ENCODE results near the gene MTMR11. TPM values are rescaled to one million over a fixed set of nuclear protein-coding genes. Genes with fewer than 3 reads are reported as not detected.
A peak's percentile ranks its signal among the peaks of the same experiment; 100 is the strongest.

The MTMR11 gene
- total and polyA plus RNA-seq, 9 of the 15 experiments (the other 6 are each of a cell fraction or from before 2014, with no cell fraction given), result 0.09 to 1.6 (median 0.51) TPM

DNA sequence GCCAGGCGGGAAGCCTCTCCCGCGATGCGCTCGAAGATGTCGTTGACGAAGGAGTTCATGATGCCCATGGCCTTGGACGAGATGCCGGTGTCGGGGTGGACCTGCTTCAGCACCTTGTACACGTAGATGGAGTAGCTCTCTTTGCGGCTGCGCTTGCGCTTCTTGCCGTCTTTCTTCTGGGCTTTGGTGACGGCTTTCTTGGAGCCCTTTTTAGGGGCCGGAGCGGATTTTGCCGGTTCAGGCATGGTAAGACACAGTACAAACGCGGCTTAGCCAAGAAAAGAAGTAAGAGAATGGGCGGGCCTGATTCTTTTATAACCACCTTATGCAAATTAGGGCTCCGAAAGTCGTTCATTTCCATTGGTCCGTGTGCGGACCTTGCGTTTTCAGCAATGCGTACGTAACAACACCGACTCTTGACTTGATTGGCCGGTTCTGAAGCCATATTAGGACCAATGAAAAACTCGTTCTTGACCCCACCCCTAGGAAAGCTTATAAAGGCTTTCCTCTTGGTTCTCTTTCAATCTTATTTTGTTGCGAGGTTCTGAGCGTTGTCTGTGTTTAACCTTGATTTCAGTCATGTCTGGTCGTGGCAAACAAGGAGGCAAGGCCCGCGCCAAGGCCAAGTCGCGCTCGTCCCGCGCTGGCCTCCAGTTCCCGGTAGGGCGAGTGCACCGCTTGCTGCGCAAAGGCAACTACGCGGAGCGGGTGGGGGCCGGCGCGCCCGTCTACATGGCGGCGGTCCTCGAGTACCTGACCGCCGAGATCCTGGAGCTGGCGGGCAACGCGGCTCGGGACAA lies 50.1 kb downstream of the MTMR11 start (continued):
- TF ChIP-seq, protein P1, sequence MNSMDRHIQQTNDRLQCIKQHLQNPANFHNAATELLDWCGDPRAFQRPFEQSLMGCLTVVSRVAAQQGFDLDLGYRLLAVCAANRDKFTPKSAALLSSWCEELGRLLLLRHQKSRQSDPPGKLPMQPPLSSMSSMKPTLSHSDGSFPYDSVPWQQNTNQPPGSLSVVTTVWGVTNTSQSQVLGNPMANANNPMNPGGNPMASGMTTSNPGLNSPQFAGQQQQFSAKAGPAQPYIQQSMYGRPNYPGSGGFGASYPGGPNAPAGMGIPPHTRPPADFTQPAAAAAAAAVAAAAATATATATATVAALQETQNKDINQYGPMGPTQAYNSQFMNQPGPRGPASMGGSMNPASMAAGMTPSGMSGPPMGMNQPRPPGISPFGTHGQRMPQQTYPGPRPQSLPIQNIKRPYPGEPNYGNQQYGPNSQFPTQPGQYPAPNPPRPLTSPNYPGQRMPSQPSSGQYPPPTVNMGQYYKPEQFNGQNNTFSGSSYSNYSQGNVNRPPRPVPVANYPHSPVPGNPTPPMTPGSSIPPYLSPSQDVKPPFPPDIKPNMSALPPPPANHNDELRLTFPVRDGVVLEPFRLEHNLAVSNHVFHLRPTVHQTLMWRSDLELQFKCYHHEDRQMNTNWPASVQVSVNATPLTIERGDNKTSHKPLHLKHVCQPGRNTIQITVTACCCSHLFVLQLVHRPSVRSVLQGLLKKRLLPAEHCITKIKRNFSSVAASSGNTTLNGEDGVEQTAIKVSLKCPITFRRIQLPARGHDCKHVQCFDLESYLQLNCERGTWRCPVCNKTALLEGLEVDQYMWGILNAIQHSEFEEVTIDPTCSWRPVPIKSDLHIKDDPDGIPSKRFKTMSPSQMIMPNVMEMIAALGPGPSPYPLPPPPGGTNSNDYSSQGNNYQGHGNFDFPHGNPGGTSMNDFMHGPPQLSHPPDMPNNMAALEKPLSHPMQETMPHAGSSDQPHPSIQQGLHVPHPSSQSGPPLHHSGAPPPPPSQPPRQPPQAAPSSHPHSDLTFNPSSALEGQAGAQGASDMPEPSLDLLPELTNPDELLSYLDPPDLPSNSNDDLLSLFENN (IDR thresholded peaks at IDR 0.05; ENCODE audit: low read depth in 2 of 2, low read length in 2 of 2), result peak in 1 of 2 experiments; percentile 84; a peak in 2 of 4 replicates
- TF ChIP-seq ZNF76 (CRISPR knock-in tag; IDR thresholded peaks at IDR 0.05; ENCODE audit: borderline replicate concordance) (no peak), ZNF57 (CRISPR knock-in tag; IDR thresholded peaks at IDR 0.05) (no peak), XRCC5 (IDR thresholded peaks at IDR 0.05; ENCODE audit: low read depth, low read length) (no peak; the same call in none of the 2 replicates), MTA3 (IDR thresholded peaks at IDR 0.05; ENCODE audit: borderline replicate concordance) (peak; percentile 100), SNRNP70 (optimal IDR thresholded peaks at IDR 0.05; ENCODE audit: low read depth, low read length) (peak; percentile 63), SAP30 (IDR thresholded peaks at IDR 0.05; ENCODE audit: borderline replicate concordance, insufficient read depth, low read depth, low read length, poor library complexity, severe bottlenecking) (no peak), RBFOX2 (IDR thresholded peaks at IDR 0.05; ENCODE audit: low read depth, low read length) (peak; percentile 83), HMG20B (CRISPR knock-in tag; IDR thresholded peaks at IDR 0.05) (no peak; the same call in 1 of the 2 replicates), ZFP30 (CRISPR knock-in tag; IDR thresholded peaks at IDR 0.05; ENCODE audit: borderline replicate concordance) (no peak), EWSR1 (IDR thresholded peaks at IDR 0.05; ENCODE audit: borderline replicate concordance, low read depth, partially characterized antibody) (no peak), YBX1 (IDR thresholded peaks at IDR 0.05) (no peak), TCFL5 (CRISPR knock-in tag; conservative IDR thresholded peaks at IDR 0.05) (no peak), DDX20 (tag; IDR thresholded peaks at IDR 0.05; ENCODE audit: low read depth) (no peak), ZNF75A (CRISPR knock-in tag; IDR thresholded peaks at IDR 0.05) (0 out of 2 replicates have a peak, but pooled peaks have one; percentile 12)
- TF ChIP-seq, protein P2, sequence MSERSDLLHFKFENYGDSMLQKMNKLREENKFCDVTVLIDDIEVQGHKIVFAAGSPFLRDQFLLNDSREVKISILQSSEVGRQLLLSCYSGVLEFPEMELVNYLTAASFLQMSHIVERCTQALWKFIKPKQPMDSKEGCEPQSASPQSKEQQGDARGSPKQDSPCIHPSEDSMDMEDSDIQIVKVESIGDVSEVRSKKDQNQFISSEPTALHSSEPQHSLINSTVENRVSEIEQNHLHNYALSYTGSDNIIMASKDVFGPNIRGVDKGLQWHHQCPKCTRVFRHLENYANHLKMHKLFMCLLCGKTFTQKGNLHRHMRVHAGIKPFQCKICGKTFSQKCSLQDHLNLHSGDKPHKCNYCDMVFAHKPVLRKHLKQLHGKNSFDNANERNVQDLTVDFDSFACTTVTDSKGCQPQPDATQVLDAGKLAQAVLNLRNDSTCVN (CRISPR knock-in tag; IDR thresholded peaks at IDR 0.05), result no peak
- TF ChIP-seq, protein P3, sequence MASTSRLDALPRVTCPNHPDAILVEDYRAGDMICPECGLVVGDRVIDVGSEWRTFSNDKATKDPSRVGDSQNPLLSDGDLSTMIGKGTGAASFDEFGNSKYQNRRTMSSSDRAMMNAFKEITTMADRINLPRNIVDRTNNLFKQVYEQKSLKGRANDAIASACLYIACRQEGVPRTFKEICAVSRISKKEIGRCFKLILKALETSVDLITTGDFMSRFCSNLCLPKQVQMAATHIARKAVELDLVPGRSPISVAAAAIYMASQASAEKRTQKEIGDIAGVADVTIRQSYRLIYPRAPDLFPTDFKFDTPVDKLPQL (IDR thresholded peaks at IDR 0.05; ENCODE audit: extremely low read depth, insufficient read length), result peak; percentile 97
- TF ChIP-seq, protein P4, sequence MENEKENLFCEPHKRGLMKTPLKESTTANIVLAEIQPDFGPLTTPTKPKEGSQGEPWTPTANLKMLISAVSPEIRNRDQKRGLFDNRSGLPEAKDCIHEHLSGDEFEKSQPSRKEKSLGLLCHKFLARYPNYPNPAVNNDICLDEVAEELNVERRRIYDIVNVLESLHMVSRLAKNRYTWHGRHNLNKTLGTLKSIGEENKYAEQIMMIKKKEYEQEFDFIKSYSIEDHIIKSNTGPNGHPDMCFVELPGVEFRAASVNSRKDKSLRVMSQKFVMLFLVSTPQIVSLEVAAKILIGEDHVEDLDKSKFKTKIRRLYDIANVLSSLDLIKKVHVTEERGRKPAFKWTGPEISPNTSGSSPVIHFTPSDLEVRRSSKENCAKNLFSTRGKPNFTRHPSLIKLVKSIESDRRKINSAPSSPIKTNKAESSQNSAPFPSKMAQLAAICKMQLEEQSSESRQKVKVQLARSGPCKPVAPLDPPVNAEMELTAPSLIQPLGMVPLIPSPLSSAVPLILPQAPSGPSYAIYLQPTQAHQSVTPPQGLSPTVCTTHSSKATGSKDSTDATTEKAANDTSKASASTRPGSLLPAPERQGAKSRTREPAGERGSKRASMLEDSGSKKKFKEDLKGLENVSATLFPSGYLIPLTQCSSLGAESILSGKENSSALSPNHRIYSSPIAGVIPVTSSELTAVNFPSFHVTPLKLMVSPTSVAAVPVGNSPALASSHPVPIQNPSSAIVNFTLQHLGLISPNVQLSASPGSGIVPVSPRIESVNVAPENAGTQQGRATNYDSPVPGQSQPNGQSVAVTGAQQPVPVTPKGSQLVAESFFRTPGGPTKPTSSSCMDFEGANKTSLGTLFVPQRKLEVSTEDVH (IDR thresholded peaks at IDR 0.05; ENCODE audit: low read depth, partially characterized antibody), result peak; percentile 17

Data from K562 (cell line).